Type B pancreatic cell (in vitro differentiated cells): Measurements from ENCODE around the gene NTM. TPM values are rescaled to one million over a fixed set of nuclear protein-coding genes. Genes with fewer than 3 reads are reported as not detected.

Experiments
- DNase-seq: peaks from one replicate; pipeline ENCODE4 v3.0.0; 2021; ENCODE audit warnings: mixed read lengths; ENCODE audit not compliant: unreplicated experiment; ENCODE audit errors: extremely low spot score
- H3K27ac Mint-ChIP-seq: 2 replicates; pipeline ENCODE4 v1.8.0; 2021; ENCODE audit warnings: mild to moderate bottlenecking, mixed read lengths
- H3K27me3 Mint-ChIP-seq: 2 replicates; pipeline ENCODE4 v1.8.0; 2021; ENCODE audit warnings: mixed read lengths
- H3K36me3 Mint-ChIP-seq: 2 replicates; pipeline ENCODE4 v1.8.0; 2021; ENCODE audit warnings: mixed read lengths
- H3K4me1 Mint-ChIP-seq: one replicate; pipeline ENCODE4 v1.8.0; 2021; ENCODE audit warnings: mixed read lengths; ENCODE audit not compliant: unreplicated experiment
- H3K4me3 Mint-ChIP-seq: 2 replicates; pipeline ENCODE4 v1.8.0; 2021; ENCODE audit warnings: mild to moderate bottlenecking, mixed read lengths
- H3K9me3 Mint-ChIP-seq: 2 replicates; pipeline ENCODE4 v1.8.0; 2021; ENCODE audit warnings: mixed read lengths
- CTCF ChIP-seq: fragments of 200-600 bp; sonication (generic); conservative IDR thresholded peaks from 2 replicates; pipeline ENCODE4 v1.5.0; 2021; ENCODE audit warnings: antibody characterized with exemption, mild to moderate bottlenecking
- total RNA-seq: library from RNA; stranded (reverse); gene quantifications from 2 replicates; pipeline ENCODE4 v1.2.1, GENCODE V29; 2021; ENCODE audit warnings: low replicate concordance

Gene NTM
- total RNA-seq, 1 donor from 2014 or later, result 19.2 TPM

GRCh38 chr11:131637469-131638175 is 267.2 kb downstream of the NTM start:
- H3K9me3 Mint-ChIP-seq, result no peaks in the 10 kb centered on the region
- no peak for DNase-seq
- TF ChIP-seq CTCF, result no peak
- no peaks in the 10 kb centered on the region for H3K36me3 Mint-ChIP-seq
- no peak overlapping the region for H3K4me3 Mint-ChIP-seq
- peaks cover 10% of the 10 kb centered on the region for H3K27me3 Mint-ChIP-seq
- H3K27ac Mint-ChIP-seq, result no peak overlapping the region
- peaks cover 24% of the 10 kb centered on the region for H3K4me1 Mint-ChIP-seq

DNA sequence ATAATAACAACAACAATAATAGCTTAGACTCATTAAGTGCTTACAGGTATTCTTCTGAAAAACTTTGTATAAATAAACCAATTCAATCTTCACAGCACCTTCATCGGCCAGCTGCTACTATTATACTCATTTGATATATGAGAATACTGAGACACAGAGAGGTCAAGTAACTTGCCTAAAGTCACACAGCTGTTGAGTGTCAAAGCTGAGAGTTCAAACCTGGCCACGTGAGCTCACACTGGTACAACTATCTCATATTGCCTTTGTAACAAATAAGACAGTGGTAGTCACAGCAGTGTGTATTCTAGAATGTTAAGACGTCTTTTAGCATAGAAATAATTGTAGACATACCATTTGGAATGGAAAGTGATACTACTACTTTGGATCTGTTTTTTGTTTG is 268.5 kb downstream of the NTM start:
- H3K4me3 Mint-ChIP-seq, result no peak overlapping the region
- no peak overlapping the region for H3K27ac Mint-ChIP-seq
- no peak for TF ChIP-seq CTCF
- peaks cover 35% of the 10 kb centered on the region for H3K4me1 Mint-ChIP-seq
- H3K9me3 Mint-ChIP-seq, result no peaks in the 10 kb centered on the region
- no peaks in the 10 kb centered on the region for H3K36me3 Mint-ChIP-seq
- H3K27me3 Mint-ChIP-seq, result peaks cover 17% of the 10 kb centered on the region
- no peak for DNase-seq

DNA sequence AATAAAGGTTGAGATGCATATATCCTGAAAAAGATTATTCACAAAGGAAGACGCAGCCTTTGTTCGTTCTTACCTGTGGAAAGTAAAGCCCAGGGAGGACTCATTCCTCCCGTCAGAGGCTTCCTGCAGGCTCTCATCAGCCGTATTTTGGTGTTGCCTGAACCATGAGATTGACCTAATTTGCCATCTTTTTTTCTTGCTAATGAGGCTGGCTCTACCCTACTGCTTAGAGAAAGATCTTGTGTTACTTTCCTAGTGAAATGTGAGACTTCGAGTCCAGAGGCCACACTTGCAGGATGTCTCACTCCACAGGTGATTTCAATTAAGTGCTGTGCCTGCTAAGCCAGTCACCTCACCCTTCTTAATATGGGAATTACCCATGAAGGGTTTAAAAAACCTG is 269.9 kb downstream of the NTM start:
- peaks cover 29% of the 10 kb centered on the region for H3K4me1 Mint-ChIP-seq
- H3K27me3 Mint-ChIP-seq, result peaks cover 18% of the 10 kb centered on the region
- H3K36me3 Mint-ChIP-seq, result no peaks in the 10 kb centered on the region
- no peak for TF ChIP-seq CTCF
- H3K27ac Mint-ChIP-seq, result no peak overlapping the region
- DNase-seq, result no peak
- no peaks in the 10 kb centered on the region for H3K9me3 Mint-ChIP-seq
- no peak overlapping the region for H3K4me3 Mint-ChIP-seq

DNA sequence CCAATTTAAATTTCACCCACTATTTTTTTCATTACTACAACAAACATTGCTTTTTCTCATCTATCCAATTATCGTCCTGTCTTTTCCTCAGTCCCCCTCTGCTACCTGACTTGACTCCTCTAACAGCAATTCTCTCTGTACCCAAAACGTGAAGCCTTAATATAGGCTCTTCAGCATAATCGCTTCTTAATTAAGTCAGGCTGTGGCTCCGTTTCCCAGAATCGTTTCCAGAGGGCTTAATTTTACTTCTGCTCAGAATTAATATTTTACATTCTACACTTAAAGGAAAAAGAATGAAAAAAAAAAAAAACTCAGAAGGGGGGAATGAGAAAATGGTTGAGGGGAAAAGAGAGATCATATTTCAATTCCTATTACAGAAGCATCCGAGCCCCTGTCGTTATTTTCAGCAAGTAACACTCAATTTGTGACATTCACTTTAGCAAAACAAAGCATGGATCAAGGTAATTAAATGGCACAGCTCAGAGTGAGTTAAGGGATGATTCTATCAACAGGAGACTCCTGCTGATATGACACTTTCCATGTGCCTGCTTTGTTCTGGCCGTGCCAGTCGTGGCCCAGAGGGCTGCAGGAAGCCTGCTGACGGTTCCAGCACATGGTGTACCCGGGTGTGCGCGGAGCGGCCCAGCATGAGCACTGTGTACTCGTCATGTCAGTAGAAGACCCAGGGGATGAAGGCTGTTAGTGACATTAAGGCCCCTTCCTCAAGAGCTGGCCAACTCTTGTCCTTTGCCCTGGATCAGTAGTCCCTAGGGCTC is 272.5 kb downstream of the NTM start:
- H3K4me1 Mint-ChIP-seq, result peaks cover 27% of the 10 kb centered on the region
- H3K27me3 Mint-ChIP-seq, result peaks cover 18% of the 10 kb centered on the region
- TF ChIP-seq CTCF, result no peak
- no peaks in the 10 kb centered on the region for H3K36me3 Mint-ChIP-seq
- no peaks in the 10 kb centered on the region for H3K9me3 Mint-ChIP-seq
- H3K4me3 Mint-ChIP-seq, result no peak overlapping the region
- no peak overlapping the region for H3K27ac Mint-ChIP-seq
- no peak for DNase-seq

- no peak overlapping the region for H3K27ac Mint-ChIP-seq
- H3K27me3 Mint-ChIP-seq, result peaks cover 18% of the 10 kb centered on the region
- DNase-seq, result no peak
- H3K36me3 Mint-ChIP-seq, result no peaks in the 10 kb centered on the region
- no peak for TF ChIP-seq CTCF
- H3K4me1 Mint-ChIP-seq, result peaks cover 26% of the 10 kb centered on the region
- no peaks in the 10 kb centered on the region for H3K9me3 Mint-ChIP-seq
- no peak overlapping the region for H3K4me3 Mint-ChIP-seq
Measured at GRCh38 chr11:131644204-131644795, 273.9 kb downstream of the NTM start.
